DMS153 (cell line): ENCODE results near the gene CNTNAP2.
A peak's percentile ranks its signal among the peaks of the same experiment; 100 is the strongest.

Source experiments
- DNase-seq: peaks from one replicate; lab custom pipeline; 2025; lab: John Stamatoyannopoulos, UW

Gene CNTNAP2

GRCh38 chr7:146772601-146773000, 656.0 kb downstream of the CNTNAP2 start:
- DNase-seq, result no peak

GRCh38 chr7:146773506-146773905, 656.9 kb downstream of the CNTNAP2 start:
- no peak for DNase-seq

- no peak for DNase-seq
Observed at GRCh38 chr7:146781352-146782116, 664.9 kb downstream of the CNTNAP2 start.

GRCh38 chr7:146787266-146787665, 670.7 kb downstream of the CNTNAP2 start:
- DNase-seq, result no peak

GRCh38 chr7:146788008-146788407, 671.4 kb downstream of the CNTNAP2 start:
- no peak for DNase-seq

GRCh38 chr7:146791344-146792285, 675.0 kb downstream of the CNTNAP2 start:
- DNase-seq, result no peak

- DNase-seq, result no peak
Observed at GRCh38 chr7:146804620-146805019, 688.0 kb downstream of the CNTNAP2 start.

GRCh38 chr7:146805082-146805481, 688.5 kb downstream of the CNTNAP2 start:
- no peak for DNase-seq

GRCh38 chr7:146826329-146826728, 709.7 kb downstream of the CNTNAP2 start:
- DNase-seq, result no peak

- no peak for DNase-seq
Observed at GRCh38 chr7:146830686-146831085, 714.1 kb downstream of the CNTNAP2 start.

GRCh38 chr7:146831875-146832274, 715.3 kb downstream of the CNTNAP2 start:
- no peak for DNase-seq

GRCh38 chr7:146844405-146844804, 727.8 kb downstream of the CNTNAP2 start:
- no peak for DNase-seq

GRCh38 chr7:146858690-146859089, 742.1 kb downstream of the CNTNAP2 start:
- DNase-seq, result no peak

GRCh38 chr7:146861701-146862100, 745.1 kb downstream of the CNTNAP2 start:
- no peak for DNase-seq

- no peak for DNase-seq
Observed at GRCh38 chr7:146862415-146862814, 745.8 kb downstream of the CNTNAP2 start.

GRCh38 chr7:146864644-146865043, 748.0 kb downstream of the CNTNAP2 start:
- peak; percentile 18 for DNase-seq

GRCh38 chr7:146865696-146866095, 749.1 kb downstream of the CNTNAP2 start:
- no peak for DNase-seq

GRCh38 chr7:146874722-146875121, 758.1 kb downstream of the CNTNAP2 start:
- no peak for DNase-seq

GRCh38 chr7:146875237-146875785, 758.7 kb downstream of the CNTNAP2 start:
- DNase-seq, result no peak

GRCh38 chr7:146875981-146876380, 759.4 kb downstream of the CNTNAP2 start:
- no peak for DNase-seq

- no peak for DNase-seq
Observed at GRCh38 chr7:146876411-146876810, 759.8 kb downstream of the CNTNAP2 start.

- no peak for DNase-seq
Observed at GRCh38 chr7:146878901-146879300, 762.3 kb downstream of the CNTNAP2 start.

- no peak for DNase-seq
Observed at GRCh38 chr7:146885231-146885630, 768.6 kb downstream of the CNTNAP2 start.
